DOHH2 (cell line): ENCODE measurements around the gene TUB.

Experiments
- EZH2phosphoT487 ChIP-seq: fragments of 200-600 bp; sonication (generic); IDR thresholded peaks from 2 replicates; pipeline ENCODE4 v1.6.1; 2017; ENCODE audit warnings: borderline replicate concordance, mild to moderate bottlenecking, antibody characterized with exemption, low read length, moderate library complexity, mixed read lengths
- TF ChIP-seq, protein P1 (sequence below): fragments of 200-600 bp; sonication (generic); IDR thresholded peaks from one replicate; pipeline ENCODE4 v1.5.1; 2014; ENCODE audit warnings: antibody characterized with exemption, mild to moderate bottlenecking, low read depth, low read length; ENCODE audit not compliant: poor library complexity, severe bottlenecking

DNA sequence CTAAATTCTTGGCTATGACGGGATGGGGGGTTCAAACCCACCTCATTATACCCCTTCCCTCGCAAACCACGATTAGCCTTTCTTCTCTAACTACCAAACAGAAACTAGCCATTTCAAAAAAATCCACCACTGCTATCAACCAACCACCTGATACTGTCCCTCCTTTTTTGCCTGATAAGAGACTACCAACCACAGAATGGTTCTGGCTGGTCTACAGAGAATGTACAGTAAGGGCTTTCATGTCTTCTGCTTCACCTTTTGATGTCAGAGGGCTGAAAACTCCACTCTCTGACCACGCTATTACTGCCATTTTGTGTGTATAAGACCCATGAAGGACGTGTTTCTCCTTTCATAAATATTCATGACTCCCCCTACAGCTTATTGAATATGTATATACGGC lies 68.7 kb downstream of the TUB start:
- TF ChIP-seq, protein P1, sequence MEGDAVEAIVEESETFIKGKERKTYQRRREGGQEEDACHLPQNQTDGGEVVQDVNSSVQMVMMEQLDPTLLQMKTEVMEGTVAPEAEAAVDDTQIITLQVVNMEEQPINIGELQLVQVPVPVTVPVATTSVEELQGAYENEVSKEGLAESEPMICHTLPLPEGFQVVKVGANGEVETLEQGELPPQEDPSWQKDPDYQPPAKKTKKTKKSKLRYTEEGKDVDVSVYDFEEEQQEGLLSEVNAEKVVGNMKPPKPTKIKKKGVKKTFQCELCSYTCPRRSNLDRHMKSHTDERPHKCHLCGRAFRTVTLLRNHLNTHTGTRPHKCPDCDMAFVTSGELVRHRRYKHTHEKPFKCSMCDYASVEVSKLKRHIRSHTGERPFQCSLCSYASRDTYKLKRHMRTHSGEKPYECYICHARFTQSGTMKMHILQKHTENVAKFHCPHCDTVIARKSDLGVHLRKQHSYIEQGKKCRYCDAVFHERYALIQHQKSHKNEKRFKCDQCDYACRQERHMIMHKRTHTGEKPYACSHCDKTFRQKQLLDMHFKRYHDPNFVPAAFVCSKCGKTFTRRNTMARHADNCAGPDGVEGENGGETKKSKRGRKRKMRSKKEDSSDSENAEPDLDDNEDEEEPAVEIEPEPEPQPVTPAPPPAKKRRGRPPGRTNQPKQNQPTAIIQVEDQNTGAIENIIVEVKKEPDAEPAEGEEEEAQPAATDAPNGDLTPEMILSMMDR = no peak
- no peak for TF ChIP-seq EZH2phosphoT487
